NCI-H1105 (cell line): ENCODE data around the gene NPFF.
"Not testable (repeated sequence)": the region's sequence is repeated elsewhere in the genome, so short reads cannot be mapped to it uniquely, and the experiment has no call there.

Experiments
- DNase-seq: peaks from one replicate; lab custom pipeline; 2025; lab: John Stamatoyannopoulos, UW

NPFF gene, protein sequence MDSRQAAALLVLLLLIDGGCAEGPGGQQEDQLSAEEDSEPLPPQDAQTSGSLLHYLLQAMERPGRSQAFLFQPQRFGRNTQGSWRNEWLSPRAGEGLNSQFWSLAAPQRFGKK

DNA sequence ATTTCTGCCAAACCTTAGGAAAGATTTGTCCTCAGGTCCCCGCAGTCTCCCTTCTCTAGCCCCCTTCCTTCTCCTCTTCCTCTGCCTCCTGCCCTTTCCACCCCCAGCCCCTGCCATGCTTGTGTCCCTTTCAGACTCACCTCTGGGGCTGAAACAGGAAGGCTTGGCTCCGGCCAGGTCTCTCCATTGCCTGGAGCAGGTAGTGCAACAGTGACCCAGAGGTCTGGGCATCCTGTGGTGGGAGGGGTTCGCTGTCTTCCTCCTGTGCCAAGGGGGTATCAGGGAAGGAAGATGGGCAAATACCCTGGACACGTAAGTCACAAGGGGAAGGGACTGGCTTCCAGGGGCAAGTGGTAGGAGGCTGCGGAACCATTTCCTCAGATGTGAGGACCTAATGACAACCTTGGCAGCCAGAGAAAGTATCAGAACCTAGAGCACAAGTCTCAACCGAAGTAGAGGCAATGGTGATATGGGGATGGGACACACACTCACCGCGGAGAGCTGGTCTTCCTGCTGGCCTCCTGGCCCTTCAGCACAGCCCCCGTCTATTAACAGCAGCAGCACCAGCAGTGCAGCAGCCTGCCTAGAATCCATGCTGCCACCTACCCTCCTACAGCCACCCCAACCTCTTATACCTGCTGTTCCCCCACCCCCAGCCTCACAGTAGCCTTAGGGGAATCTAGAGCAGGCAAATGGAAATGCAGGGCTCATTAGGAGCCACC lies at the start of gene NPFF:
NPFF (minus strand) TSS at position 604 of the 722 bp plus-strand sequence; CDS start at position 594, 10 bp downstream.
- DNase-seq: no peak

DNA sequence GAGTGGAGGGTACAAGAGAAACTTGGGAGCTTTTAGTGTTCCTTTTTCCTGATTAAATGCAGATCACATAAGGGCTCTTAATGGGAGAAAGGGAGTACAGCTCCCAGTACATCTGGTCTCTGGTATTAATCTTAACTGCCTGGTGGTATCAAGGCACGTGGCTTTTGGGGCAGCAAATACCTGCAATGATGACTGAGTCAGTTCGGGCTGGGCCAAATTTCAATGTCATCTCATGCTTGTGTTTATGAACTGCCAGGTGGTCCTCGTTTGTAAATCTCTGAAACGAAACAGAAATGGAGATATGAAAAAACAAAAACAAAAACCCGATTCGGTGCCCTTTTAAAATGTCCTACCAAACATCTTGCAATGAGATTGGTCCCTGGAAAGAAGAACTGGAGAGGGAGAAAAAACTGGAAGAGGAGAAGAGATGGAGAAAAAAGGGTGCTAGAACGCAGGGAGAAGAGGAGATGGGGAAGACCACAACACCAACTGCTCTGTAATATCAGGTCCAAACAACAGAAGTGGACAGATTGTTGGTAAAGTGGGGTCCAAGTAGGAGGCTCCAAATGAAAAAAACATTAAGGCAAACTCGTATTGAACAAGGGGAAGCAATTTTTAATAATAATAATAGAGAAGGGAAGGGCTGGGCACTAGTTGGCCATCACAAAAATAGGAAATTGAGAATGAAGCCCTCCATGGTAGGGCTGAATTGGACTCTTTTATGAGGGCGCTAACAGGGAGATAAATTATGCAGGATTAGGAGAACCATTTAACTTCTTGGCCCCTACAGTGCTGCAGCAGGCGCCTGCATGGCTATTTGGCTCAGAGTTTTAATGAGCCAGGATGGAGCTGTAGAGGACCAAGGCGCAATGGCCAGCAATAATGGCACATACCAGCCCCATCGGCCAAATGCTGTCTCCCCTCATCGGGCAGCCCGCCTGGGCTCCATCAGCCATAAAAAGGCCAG lies 45.4 kb upstream of the NPFF start:
- DNase-seq: no peak

- no peak for DNase-seq
Observed at GRCh38 chr12:53551889-53552291, 44.6 kb upstream of the NPFF start.

DNA sequence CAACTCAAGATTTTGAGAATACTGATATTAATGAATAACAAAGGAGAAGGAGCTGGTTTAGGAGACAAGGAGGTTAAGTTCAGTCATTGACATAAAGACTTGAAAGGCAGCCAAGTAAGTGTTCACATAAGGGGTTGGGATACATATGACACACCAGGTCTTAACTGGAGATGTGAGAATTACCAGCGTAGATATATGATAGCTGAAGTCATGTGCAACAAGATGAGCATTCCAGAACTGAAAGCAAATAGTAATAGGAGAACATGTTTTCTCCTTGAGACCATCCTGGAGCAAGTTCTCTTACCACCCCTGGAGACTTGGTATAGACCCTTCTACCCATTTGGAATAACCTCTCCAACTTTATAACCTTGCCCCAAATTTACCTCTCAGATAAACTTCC lies 43.3 kb upstream of the NPFF start:
- DNase-seq: no peak

DNA sequence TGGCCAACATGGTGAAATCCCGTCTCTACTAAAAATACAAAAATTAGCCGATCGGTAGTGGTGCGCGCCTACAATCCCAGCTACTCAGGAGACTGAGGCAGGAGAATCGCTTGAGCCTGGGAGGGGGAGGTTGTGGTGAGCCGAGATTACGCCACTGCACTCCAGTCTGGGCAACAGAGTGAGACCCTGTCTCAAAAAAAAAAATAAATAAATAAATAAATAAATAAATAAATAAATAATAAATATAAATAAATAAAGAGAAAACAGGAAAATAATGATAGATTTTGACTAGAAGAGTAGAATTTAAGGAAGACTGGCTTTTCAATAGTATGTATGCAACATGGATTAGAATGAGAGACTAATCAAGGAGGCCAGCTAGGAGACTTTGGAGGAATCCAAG lies 42.8 kb upstream of the NPFF start:
- DNase-seq: not testable (repeated sequence)

DNA sequence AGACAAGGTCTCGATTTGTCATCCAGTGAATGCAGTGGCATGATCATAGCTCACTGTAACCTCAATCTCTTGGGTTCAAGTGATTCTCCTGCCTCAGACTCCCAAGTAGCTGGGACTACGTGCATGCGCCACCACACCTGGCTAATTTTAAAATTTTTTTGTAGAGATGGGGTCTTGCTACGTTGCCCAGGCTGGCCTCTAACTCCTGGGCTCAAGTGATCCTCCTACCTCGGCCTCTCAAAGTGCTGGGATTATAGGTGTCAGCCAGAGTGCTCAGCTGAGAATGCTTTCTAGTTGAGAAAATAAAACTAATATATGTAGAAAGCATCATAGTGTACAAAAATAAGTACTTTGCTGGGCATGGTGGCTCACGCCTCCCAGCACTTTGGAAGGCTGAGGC lies 41.1 kb upstream of the NPFF start:
- DNase-seq: not testable (repeated sequence)

DNA sequence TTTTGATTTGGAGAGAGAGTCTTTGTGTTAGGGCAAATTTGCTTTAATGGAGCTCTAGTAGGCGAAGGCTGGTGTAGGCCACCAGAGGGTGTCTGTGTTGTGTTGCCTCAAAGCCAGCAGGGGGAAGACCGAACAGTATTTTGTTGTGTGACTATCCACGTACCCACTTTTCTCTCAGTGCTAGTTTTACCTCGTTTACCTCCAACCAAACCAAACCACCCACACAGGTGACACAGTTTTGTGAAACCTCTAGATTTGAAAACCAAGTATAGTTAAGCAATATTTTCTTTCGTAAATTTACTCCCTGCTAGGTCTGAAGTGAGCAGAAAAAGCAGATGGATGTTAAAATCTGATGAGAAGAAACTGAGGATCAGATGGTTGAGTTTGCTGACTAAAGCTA lies 36.3 kb upstream of the NPFF start:
- no peak for DNase-seq

- no peak for DNase-seq
Observed at GRCh38 chr12:53539526-53539925, 32.2 kb upstream of the NPFF start.

DNA sequence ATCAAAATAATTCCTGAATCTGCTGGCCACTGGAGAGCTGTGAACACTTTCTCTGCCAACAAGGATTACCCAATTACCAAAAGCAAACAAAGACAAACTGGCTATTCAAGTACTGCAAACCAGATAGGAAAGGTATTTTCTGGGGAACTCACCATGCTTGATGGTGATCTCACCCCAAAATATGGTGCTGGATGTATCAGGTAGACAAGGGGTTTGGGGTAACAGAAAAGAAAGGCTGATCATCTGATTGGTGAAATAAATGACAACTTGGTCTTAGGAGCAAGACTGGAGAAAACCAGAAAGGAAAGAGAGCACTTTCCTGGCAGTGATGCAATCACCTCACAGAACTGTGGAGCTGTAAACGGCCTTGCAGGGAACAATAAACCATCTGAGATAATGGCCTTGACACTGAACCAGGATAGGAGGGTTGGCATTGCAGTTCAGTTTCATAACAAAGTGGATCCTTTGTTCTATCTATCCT lies 31.0 kb upstream of the NPFF start:
- DNase-seq: peak; percentile 19

- no peak for DNase-seq
Observed at GRCh38 chr12:53536962-53537361, 29.7 kb upstream of the NPFF start.

DNA sequence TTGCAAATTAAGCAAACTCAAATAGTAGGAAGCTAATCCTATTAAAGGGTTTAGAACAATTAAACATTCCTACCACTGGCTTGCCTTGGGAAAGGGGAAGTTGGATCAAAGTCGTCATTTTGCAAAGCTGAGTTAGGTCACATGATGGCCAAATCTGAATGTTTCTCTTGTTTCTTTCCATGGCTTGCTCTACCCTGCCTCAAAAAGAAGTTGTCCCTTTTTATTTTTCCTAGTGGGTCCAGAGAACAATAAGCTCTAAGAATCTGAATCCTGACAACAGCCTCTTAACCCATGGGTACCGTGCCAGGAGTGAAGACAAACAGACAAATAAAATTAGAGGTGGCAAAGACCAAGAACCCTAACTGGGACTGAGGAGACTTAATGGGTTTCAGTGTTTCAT lies 26.2 kb upstream of the NPFF start:
- no peak for DNase-seq

GRCh38 chr12:53532524-53533445 lies 25.5 kb upstream of the NPFF start:
- DNase-seq: no peak

- DNase-seq: no peak
Observed at GRCh38 chr12:53532021-53532420, 24.7 kb upstream of the NPFF start.

DNA sequence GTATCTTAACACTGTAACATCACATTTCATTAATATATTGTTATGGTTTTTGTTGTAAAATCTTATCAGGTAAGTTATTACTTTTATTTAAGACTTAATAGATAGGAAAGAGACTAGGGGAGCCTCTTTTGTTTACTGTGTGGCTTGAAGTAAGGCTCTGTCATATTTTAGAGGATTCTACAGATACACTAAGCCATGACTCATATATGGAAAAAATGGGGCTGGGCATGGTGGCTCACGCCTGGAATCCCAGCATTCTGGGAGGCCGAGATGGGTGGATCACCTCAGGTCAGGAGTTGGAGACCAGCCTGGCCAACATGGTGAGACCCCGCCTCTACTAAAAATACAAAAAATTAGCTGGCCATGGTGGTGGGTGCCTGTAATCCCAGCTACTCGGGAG lies 23.6 kb upstream of the NPFF start:
- no peak for DNase-seq

- DNase-seq: no peak
Observed at GRCh38 chr12:53530061-53530460, 22.8 kb upstream of the NPFF start.

DNA sequence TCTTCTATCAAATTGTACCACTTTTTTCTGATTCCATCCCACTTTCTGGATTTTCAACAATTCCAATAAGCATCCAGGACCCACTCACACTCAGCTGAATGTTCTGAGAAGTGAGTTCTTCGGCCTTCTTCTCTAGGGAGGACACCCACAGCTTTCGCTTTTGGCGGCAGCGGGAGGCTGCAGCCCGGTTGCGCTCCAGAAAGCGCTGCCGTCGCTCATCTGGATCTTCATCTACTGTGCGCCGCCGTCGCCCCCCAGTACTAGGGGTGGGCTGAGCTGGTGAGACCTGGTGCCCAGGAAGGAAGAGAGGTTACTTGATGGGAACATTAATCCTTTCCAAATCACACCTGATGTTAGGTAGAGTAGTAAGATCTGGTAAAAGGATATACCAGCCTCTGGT lies 17.2 kb upstream of the NPFF start:
- no peak for DNase-seq

DNA sequence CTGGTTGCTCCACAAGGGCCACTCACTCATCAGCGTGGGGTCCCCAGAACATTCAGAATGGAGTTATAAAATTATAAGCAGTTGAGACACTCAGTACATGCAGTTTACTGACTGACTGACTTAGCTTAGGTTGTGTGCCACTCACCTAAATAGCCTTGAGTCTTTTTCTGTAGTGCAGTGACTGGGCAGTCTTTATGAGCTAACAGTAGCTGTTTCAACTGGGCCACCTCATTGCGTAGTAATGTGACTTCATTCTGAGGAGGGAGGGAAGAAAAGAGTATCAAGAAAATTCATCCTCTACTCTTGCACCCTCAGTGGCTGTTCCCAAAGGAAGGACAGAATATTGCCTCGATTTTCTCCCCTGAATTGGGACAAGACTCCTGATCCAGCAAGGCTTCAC lies 15.8 kb upstream of the NPFF start:
- DNase-seq: no peak

GRCh38 chr12:53518381-53518780 lies 11.1 kb upstream of the NPFF start:
- no peak for DNase-seq

- DNase-seq: no peak
Observed at GRCh38 chr12:53516758-53517455, 9.6 kb upstream of the NPFF start.

DNA sequence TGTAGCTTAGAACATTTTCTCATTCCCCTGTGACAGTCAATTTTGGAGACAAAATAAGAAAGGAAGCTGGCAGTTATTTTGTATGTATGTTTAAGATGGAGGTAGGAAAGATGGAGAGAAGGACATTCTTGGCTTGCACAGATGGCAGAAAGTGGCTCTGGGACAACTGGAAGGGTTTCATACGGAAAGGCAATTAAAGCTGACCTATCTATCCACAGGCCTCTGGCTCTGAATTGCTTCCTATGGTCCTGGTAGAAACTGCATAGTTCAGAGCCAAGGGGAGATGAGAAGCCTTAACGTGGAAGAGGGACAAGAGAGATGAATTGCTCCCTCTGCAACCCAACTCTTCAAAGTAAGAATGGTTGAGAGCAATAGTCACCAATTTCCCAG lies 8.0 kb upstream of the NPFF start:
- DNase-seq: no peak
